Activated T-helper 9 cell treated with anti-CD3 and anti-CD28 coated beads, Interleukin-2, amount 50 U/mL, for 16 hours (primary cell): ENCODE results near the gene KCNQ2.

Experiments used
- DNase-seq: peaks from one replicate; pipeline ENCODE4 v3.0.0-alpha.2; 2020; ENCODE audit warnings: low read depth

KCNQ2 gene

GRCh38 chr20:63369024-63369530 lies 103.4 kb downstream of the KCNQ2 start:
- no peak for DNase-seq

GRCh38 chr20:63368151-63368550 lies 104.3 kb downstream of the KCNQ2 start:
- DNase-seq, result no peak

- no peak for DNase-seq
Observed at GRCh38 chr20:63367446-63368055, 104.9 kb downstream of the KCNQ2 start.

GRCh38 chr20:63366390-63367365 lies 105.8 kb downstream of the KCNQ2 start:
- DNase-seq, result no peak

GRCh38 chr20:63365601-63366389 lies 106.7 kb downstream of the KCNQ2 start:
- no peak for DNase-seq

GRCh38 chr20:63364801-63365585 lies 107.5 kb downstream of the KCNQ2 start:
- DNase-seq, result no peak

DNA sequence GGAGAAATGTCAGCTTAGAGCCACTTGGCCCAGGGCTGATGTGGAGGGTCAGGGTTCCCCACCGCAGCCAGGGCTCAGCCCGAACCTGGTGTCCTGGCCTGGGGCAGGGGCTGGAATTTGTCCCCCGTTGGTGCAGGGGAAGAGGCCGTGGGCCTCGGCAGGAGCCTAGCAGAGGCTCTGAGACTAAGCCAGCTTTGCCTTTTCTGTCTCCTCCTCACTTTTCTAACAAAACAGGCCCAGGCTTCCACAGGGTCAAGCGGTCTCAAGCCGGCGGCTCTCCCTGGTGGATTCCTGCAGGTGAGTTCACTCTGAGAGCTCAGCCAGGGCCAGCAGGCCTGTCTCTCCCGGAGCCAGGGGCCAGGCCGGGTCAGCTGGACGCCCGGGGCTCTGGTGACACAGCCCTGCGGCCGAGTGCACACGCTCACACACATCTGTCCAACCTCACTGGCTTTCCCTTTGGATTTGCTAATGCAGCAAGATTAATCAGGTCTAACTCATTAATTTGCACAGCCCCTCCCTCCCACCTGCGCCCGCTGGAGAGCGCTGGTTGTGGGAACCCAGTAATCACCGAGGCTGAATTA lies 108.4 kb downstream of the KCNQ2 start:
- no peak for DNase-seq

DNA sequence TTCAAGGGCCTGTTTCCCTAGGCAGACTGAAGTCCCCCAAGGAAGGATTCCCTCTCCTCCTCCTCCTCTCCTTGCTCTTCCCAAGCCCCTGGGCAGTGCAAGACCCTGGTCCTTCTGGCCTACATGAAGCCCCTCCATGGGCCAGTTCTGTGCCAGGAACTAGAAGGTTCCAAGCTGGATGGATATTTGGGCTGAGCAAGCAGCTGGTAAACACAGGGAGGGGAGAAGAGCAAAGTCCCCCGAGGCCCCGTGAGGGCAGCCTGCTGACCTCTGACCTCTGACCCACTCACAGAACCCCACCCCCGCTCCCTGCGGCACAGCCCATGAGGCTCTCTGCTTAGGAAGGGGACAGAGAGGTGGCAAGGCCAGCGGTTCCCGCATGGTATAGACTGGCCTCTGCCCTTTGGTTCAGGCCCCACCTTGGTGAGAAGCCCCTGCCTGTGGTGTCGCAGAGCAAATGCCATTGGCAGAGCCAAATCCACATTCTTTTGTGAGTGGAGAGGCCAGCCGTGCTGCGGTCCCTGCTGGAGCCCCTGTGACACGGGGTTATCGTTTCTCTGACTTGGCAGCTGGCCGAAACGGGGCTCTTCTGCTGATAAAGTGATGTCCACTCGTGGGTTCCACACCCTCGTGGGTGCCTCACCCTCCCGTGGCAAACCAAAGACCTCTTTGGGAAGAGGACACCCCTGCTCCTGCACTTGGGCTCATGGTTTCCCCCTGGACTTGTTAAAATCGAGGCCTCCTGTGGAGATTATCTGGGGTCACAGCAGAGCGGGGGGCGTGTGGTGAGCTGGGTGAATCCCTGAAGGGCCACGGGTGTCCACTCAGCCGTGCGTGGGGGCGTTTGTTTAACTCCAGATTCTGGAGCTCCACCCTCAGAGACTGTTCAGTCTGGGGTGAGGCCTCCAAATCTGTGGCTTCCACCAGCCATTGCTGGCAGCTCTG lies 109.2 kb downstream of the KCNQ2 start:
- no peak for DNase-seq

DNA sequence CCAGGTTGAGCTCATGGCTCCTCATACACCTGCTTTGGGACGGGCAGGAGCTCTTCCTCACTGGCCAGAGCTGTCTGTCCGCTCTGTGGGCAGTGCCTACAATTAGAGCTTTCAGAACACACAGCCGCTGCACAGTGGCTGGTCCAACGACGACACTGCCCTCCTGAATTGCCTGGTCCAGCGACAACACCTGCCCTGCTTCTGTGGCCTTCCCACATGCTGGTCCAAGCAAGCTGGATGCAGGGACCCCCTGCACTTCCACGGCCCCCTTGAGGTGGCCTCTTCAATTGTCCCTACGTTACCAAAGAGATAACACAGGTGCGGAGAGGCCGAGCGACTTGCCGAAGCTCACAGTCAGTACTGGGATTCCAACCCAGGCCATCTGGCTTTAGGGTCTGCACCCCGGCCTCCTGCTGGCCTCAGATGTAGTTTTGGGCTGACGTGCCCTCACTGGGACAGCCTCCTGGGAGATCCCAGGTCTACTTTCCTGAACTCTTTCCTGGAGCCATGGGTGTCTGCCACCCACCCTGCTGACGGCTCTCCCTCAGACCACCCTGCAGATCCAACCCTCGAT lies 109.9 kb downstream of the KCNQ2 start:
- no peak for DNase-seq

DNA sequence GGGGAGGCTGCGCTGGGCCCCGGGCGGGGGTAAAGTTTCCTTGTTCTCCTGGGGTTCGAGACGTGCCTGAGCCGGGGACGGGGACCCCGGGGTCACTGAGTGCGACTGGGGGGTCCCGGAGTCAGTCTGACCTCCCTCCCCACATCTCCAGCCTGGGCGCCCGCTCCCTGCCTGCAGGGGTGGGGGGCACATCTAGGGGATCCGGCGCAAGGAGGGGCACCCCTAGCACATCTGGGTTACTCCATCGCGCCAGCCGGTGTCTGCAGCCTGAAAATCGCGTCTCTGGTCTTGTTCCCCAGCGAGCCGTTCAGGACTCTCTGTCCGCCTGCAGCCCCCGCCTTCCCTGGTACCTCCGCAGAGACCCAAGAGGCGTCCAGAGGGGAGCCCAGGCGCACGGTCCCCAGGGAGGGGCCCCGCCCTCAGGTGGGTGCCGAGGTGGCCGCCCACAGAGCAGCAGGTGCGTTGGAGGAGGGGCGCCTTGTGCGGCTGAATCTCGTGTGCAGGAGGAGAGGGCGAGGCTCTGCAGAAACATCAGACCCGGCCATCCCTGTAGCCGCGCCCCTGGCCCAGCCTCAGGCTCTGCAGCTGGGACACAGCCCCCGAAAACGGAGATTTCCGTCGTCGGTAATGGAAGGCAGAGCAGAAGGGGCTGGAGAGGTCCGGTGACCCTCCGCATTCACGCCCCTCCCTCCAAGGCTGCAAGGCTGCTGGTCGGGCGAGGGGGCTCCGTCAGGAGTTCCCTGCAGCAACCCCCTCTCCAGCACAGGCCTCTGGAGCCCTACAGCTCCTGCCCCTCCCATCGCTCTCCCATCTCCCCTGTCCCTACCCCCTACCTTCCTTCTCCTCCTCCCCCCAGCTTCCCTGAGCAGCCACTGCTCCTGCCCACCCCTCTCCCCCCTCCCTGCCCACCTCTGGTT lies 110.7 kb downstream of the KCNQ2 start:
- DNase-seq, result no peak

DNA sequence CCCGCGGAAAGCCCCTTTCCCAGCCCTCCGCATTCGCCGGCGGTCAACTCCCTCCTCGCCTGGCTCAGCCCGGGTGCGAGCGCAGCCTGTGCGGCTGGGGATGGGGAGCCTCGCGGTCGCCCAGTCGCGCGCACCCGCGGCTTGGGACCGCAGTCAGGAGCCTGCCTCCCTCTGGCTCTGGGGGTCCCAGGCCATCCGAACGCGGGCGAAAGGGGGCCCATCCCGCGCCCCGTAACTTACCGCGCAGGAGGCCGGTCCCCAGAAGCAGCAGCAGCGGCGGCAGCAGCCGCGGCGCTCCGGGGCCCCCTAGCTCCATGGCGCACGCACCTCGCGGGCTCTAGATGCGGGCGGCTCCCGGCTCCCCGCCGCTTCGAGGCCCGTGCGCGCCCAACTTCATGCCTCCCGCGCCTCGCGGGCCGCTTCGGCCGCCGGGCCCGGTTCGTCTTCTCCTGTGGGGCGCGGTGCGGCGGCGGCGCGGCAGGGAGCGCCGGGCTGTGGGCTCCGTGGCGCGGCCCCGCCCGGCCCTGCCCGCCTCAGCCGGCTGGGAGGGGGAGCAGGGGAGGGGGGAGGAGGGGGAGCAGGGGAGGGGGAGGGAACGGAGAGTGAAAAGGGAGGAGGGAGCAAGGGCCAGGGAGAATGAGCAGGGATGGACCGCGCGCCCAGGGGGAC lies 111.5 kb downstream of the KCNQ2 start, which contains the start of gene CHRNA4:
Gene CHRNA4 (minus strand): TSS at position 500 of the 669 bp plus-strand sequence. CDS start 184 bp downstream, at position 316.
- no peak for DNase-seq

GRCh38 chr20:63359937-63360849 lies 112.3 kb downstream of the KCNQ2 start:
- DNase-seq, result no peak

DNA sequence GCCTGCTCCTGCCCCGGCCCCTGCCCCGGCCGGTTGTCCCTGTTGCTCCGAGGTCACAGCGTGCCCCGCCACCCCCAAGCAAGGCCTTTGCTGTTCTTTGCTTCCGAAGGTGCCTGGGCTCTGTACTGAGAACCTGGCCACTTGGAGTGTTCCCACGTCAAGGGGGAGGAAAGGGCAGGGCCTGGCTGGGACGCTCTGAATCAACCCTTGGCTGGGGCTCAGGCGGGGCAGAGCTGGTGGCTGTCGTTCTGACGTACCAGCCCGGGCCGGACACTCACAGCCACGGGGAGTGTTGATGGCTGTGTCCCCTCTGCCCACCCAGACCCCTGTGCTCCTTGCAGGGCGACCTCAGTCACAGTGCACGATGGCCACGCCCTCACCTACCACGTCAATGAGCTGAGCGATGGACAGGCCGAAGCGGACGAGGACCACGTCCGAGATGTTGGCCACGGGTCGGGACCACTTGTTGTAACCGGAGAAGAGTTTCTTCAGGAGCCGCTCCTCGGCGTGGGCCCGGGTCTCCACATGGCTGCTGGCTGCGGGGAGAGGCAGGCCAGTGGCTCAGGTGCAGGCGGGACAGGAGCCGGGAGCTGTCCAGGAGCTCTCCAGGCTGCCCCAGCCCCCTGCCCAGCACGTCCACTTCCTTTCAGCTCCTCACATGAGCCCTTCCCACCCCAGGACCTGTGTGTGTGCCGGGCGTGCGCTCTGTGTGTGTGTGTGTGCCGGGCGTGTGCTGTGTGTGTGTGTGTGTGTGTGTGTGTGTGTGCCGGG lies 113.1 kb downstream of the KCNQ2 start:
- no peak for DNase-seq

- DNase-seq, result no peak
Observed at GRCh38 chr20:63357921-63358905, 114.2 kb downstream of the KCNQ2 start.
